NB4 (cell line): Measurements from ENCODE around the gene SRSF3.

Experiments
- MAX ChIP-seq: IDR thresholded peaks from 2 replicates; pipeline ENCODE4 v1.6.1; 2011; ENCODE audit warnings: low read depth, low read length
- POLR2A ChIP-seq: IDR thresholded peaks from 2 replicates; pipeline ENCODE4 v1.6.1; 2011; ENCODE audit warnings: mild to moderate bottlenecking; ENCODE audit not compliant: insufficient read length; ENCODE audit errors: extremely low read depth
- TF ChIP-seq, protein P1 (sequence below): IDR thresholded peaks from one replicate; pipeline ENCODE4 v1.5.1; 2012; ENCODE audit warnings: low read depth, low read length

DNA sequence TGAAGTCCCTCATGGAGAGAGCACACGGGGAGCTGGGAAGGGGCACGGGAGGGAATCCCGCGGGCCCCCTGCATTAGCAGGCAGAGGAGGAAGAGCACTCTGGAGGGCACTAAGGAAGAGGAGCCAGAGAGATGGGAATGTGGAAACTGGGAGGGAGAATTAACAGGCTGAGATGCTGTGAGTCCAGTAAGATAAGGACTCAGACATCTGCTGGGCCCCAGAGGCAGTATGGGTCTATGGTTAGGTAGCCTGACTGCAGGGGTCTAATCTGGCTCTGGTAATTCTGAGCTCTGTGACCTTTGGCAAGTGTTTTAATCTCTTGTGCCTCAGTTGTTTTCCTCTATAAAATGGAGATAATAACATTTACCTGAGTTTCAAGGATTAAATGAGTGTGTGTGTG lies 15.7 kb upstream of the SRSF3 start:
- TF ChIP-seq, protein P1, sequence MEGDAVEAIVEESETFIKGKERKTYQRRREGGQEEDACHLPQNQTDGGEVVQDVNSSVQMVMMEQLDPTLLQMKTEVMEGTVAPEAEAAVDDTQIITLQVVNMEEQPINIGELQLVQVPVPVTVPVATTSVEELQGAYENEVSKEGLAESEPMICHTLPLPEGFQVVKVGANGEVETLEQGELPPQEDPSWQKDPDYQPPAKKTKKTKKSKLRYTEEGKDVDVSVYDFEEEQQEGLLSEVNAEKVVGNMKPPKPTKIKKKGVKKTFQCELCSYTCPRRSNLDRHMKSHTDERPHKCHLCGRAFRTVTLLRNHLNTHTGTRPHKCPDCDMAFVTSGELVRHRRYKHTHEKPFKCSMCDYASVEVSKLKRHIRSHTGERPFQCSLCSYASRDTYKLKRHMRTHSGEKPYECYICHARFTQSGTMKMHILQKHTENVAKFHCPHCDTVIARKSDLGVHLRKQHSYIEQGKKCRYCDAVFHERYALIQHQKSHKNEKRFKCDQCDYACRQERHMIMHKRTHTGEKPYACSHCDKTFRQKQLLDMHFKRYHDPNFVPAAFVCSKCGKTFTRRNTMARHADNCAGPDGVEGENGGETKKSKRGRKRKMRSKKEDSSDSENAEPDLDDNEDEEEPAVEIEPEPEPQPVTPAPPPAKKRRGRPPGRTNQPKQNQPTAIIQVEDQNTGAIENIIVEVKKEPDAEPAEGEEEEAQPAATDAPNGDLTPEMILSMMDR: no peak
- TF ChIP-seq POLR2A (no peak), MAX (no peak)
